ENCODE measurements around the gene ABCA4. TPM values are rescaled to one million over a fixed set of nuclear protein-coding genes. Genes with fewer than 3 reads are reported as not detected.

ABCA4 gene
- total RNA-seq, 8 experiments from 2014 or later = 0.11 to 10.1 (median 0.92) TPM

DNA sequence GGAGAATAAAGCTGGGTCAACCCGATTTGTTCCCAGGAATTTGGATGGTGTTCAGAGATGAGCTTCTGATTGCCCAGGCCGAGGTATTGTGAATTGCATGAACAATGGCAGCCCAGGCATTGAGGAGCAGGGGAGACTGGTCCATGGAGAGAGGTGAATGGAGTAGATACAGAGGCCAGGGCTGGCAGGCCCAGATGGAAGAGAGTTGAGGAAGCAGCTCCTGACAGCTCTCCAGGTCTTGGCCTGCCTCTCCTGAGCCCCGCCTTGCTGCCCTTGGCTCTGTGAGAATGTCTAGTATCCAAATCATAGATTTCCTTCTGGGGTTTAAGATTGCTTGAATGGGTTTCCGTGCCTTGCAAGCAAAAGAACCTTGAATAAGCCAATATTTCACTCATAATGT, 11.5 kb downstream of the ABCA4 start:
- in situ Hi-C loops (cut with MboI; ENCODE audit: low pct_unique_long_range_greater_than_20kb in 2 of 9, low sequenced_read_pairs in 9 of 9, unreplicated experiment in 9 of 9) = no loop called here
- H3K4me1 ChIP-seq (replicated peaks in 1 of 2) = peaks cover 7 to 10% of the 10 kb centered on the region in 2 donors
- no peak overlapping the region for H3K4me3 ChIP-seq
- no peak overlapping the region for H3K27ac ChIP-seq
- WGBS, 10 experiments = 60 to 97% (median 86%) methylated on average over 1 to 4 of the region's 4 CpGs; no CpG with 5 or more reads in 2 of the 10 experiments
- no peak for ATAC-seq (replicated peaks in 6 of 8)

DNA sequence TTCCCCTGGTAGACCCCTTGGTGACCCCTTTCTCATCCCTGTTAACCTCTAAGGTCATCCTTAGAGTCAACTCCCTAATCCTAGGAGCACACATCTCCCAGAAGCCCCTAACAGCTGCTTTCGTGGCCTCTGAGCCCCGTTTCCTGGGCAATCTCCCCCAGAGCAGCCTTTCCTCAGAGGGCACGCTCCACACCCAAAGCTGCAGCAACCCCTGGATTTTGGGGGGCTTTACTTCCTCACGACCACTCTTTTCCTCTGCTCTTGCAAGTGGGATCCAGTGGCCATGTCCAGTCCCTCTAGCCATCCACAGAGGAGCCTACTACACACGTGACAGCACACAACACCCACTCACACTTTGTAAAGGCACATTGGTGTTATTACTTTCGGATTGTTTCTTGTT, 13.8 kb downstream of the ABCA4 start:
- in situ Hi-C loops (cut with MboI; ENCODE audit: low pct_unique_long_range_greater_than_20kb in 2 of 9, low sequenced_read_pairs in 9 of 9, unreplicated experiment in 9 of 9) = no loop called here
- 33 to 95% (median 78%) methylated on average over 2 to 6 of the region's 6 CpGs; no CpG with 5 or more reads in 4 of the 10 experiments for WGBS, 10 experiments
- Histone ChIP-seq H3K4me3 (no peak overlapping the region), H3K4me1 (replicated peaks in 1 of 2) (peaks cover 7% of the 10 kb centered on the region in 2 donors), H3K27ac (no peak overlapping the region)
- ATAC-seq (replicated peaks in 6 of 8) = no peak

DNA sequence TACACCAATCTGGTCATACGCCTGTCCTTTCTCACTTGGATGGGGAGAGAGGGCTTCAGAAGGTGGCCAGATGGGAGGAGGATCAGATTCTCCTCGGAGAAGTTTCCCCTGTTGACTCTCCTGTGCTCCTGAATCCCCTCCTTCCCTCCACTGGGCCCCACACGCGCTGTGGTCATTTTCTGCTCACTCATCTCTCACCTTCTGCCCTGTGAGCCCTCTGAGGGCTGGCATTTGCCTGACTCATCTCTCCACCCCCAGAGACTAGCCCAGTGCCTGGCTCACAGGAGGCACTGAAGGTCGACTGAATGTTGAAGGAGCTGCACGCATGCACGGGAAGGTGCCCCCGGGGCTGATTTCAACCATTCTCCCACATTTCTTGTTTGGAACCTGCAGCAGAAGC, 14.2 kb downstream of the ABCA4 start:
- ATAC-seq (replicated peaks in 6 of 8) = no peak
- 61 to 95% (median 86%) methylated on average over 3 to 8 of the region's 8 CpGs; no CpG with 5 or more reads in 6 of the 10 experiments for WGBS, 10 experiments
- in situ Hi-C loops (cut with MboI; ENCODE audit: low pct_unique_long_range_greater_than_20kb in 2 of 9, low sequenced_read_pairs in 9 of 9, unreplicated experiment in 9 of 9) = no loop called here

DNA sequence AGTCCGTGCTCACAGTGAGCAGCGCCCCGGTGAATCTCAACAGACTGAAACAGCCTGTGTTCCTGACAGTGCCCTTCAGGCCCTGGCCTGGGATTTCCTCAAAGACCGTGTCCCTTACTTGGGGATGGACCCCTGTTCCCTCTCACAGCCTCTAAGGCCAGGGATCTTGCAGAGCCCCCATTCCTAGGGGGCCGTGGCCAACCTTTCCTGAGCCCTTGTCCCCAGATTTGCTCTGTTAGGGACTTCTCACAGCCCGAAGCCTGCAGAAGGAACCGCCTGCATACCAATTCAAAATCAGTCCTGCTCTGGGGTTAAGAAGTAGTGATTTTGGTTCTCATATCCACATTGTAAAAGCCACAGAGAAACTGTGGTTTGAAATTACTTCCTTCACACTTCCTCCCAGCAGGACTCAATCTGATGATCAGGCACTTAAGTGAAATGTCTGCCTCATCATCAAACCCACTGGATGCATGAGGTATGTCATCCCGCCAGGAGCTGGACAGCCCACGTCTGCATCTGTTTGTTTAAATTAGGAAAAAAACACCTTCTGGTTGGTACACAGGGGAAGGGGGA, 14.9 kb downstream of the ABCA4 start:
- in situ Hi-C loops (cut with MboI; ENCODE audit: low pct_unique_long_range_greater_than_20kb in 2 of 9, low sequenced_read_pairs in 9 of 9, unreplicated experiment in 9 of 9) = no loop called here
- no peak overlapping the region for H3K4me3 ChIP-seq
- 40 to 89% (median 76%) methylated on average over 1 to 6 of the region's 9 CpGs; no CpG with 5 or more reads in 2 of the 10 experiments for WGBS, 10 experiments
- no peak overlapping the region for H3K27ac ChIP-seq
- peak in 1 of 8 experiments; percentile 13 for ATAC-seq (replicated peaks in 6 of 8)
- peaks cover 7% of the 10 kb centered on the region in 2 donors for H3K4me1 ChIP-seq (replicated peaks in 1 of 2)

More for the DNA sequence above, 14.2 kb downstream of the ABCA4 start:
- Histone ChIP-seq H3K4me1 (replicated peaks in 1 of 2) (peaks cover 7% of the 10 kb centered on the region in 2 donors), H3K4me3 (no peak overlapping the region), H3K27ac (no peak overlapping the region)

DNA sequence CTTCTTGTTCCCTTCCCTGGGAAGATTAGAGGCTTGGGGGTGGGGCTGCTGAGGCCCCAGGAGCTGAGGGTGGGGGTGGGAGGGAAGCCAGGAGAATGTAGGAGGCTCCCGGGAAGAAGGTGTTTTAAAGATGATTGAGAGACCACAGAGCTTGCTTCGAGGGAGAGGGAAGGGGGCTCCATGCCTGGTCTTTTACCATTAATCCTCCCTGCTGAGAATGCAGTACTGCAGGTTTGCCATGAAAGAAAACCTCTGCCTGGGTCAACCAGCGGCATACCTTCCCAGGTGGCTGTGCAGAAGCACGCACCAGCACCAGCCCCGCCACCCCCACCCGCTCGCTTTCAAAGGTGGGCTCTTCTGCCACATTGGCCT, 15.4 kb downstream of the ABCA4 start:
- Histone ChIP-seq H3K27ac (no peak overlapping the region), H3K4me1 (replicated peaks in 1 of 2) (peaks cover 7 to 11% of the 10 kb centered on the region in 2 donors), H3K4me3 (no peak overlapping the region)
- in situ Hi-C loops (cut with MboI; ENCODE audit: low pct_unique_long_range_greater_than_20kb in 2 of 9, low sequenced_read_pairs in 9 of 9, unreplicated experiment in 9 of 9) = no loop called here
- WGBS, 10 experiments = 0 to 100% (median 77%) methylated on average over 1 to 4 of the region's 7 CpGs; no CpG with 5 or more reads in 6 of the 10 experiments
- peak in 2 of 8 experiments; percentile 8 to 72 for ATAC-seq (replicated peaks in 6 of 8)

DNA sequence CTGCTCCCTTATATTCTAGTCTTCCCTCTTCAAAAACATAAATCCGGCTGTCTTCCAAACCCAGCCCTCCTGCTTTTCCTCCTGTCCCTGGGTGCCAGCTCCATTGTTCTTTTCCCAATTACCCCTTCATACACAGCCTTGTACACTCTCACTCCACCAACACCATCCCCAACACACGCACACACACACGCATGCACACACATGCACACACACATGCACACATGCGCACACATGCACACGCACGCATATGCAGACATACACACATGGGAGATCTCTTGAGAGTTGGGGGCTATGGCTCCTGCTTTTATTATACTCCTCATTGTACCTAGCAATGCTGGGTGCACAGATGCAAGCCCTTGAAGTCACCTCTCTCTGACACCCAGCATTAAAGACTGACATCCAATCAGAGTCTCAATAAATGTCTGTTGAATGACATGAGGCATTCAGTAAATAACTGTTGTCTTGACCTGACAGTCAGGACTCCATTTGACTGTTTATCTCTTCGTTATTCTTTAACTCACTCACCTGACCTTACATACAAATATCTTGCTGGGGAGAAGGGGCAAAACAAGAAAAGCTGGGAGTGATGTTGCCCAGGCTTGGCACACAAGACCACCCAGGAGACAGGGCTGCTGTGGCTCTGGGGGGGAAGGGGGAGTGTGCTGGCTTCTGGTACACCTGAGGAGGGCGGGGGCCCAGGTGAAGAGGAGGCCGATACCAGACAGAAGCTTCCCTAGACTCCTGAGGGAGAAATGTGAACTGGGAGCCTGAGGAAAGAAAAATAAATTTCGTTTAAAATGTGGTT, 16.0 kb downstream of the ABCA4 start:
- Histone ChIP-seq H3K4me1 (replicated peaks in 1 of 2) (peaks cover 7 to 11% of the 10 kb centered on the region in 2 donors), H3K27ac (no peak overlapping the region), H3K4me3 (no peak overlapping the region)
- whole genome bisulfite sequencing, 10 experiments = 80 to 100% (median 93%) methylated on average over 2 to 8 of the region's 10 CpGs; no CpG with 5 or more reads in 2 of the 10 experiments
- in situ Hi-C loops (cut with MboI; ENCODE audit: low pct_unique_long_range_greater_than_20kb in 2 of 9, low sequenced_read_pairs in 9 of 9, unreplicated experiment in 9 of 9) = no loop called here
- peak in 1 of 8 experiments; percentile 40 for ATAC-seq (replicated peaks in 6 of 8)

DNA sequence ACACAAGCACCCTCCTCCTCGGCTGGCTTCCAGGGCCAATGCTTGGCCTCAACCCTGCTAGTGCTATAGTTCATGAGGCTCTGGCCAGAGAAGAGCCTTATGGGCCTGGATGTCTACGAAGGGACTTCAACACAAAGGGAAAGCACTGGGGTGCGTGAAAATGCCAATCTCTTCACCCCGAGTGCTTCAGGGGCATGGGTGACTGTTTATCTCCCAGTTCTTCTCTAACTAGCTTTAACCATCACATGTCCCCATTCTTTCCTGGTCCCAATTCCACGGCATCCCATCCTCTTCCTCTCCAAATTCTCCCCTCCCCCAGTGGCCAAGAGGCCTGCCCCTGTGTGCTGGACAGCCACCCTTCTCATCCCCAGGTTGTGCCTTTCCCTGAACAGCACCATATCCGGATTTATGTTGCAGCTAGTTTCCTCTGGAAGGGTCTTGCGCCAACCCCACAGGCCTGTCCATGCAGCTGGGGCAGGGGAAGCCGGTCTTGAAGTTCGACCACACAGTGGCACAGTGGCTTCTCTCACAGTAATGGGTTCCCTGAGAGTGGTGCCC, 16.7 kb downstream of the ABCA4 start:
- in situ Hi-C loops (cut with MboI; ENCODE audit: low pct_unique_long_range_greater_than_20kb in 2 of 9, low sequenced_read_pairs in 9 of 9, unreplicated experiment in 9 of 9) = no loop called here
- peaks cover 7 to 11% of the 10 kb centered on the region in 2 donors for H3K4me1 ChIP-seq (replicated peaks in 1 of 2)
- 33 to 100% (median 89%) methylated on average over 1 to 9 of the region's 9 CpGs; no CpG with 5 or more reads in 1 of the 10 experiments for WGBS, 10 experiments
- no peak overlapping the region for H3K27ac ChIP-seq
- H3K4me3 ChIP-seq = no peak overlapping the region
- ATAC-seq (replicated peaks in 6 of 8) = no peak

DNA sequence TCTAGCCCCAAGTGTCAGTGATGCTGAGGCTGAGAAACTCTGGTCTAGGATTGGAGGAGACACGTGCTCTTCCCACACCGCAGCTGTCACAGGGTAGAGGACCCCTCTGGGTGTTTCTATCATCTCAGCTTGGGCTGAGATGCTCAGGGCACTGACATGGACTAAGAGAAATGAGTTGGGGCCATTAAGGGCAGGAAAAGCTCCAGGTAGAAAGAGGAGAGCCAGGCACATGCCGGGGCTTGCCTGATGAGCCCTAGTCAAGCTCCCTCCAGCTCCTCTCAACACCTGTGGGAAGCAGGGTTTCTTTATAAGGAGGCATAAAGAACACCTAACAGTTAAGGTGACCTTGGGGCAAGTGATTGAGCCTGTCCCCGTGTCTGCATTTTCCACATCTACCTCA, 17.3 kb downstream of the ABCA4 start:
- Histone ChIP-seq H3K27ac (no peak overlapping the region), H3K4me1 (replicated peaks in 1 of 2) (peaks cover 7 to 11% of the 10 kb centered on the region in 2 donors), H3K4me3 (no peak overlapping the region)
- no peak for ATAC-seq (replicated peaks in 6 of 8)
- in situ Hi-C loops (cut with MboI; ENCODE audit: low pct_unique_long_range_greater_than_20kb in 2 of 9, low sequenced_read_pairs in 9 of 9, unreplicated experiment in 9 of 9) = no loop called here
- 70 to 100% (median 100%) methylated on average over 1 to 4 of the region's 4 CpGs; no CpG with 5 or more reads in 2 of the 10 experiments for WGBS, 10 experiments

DNA sequence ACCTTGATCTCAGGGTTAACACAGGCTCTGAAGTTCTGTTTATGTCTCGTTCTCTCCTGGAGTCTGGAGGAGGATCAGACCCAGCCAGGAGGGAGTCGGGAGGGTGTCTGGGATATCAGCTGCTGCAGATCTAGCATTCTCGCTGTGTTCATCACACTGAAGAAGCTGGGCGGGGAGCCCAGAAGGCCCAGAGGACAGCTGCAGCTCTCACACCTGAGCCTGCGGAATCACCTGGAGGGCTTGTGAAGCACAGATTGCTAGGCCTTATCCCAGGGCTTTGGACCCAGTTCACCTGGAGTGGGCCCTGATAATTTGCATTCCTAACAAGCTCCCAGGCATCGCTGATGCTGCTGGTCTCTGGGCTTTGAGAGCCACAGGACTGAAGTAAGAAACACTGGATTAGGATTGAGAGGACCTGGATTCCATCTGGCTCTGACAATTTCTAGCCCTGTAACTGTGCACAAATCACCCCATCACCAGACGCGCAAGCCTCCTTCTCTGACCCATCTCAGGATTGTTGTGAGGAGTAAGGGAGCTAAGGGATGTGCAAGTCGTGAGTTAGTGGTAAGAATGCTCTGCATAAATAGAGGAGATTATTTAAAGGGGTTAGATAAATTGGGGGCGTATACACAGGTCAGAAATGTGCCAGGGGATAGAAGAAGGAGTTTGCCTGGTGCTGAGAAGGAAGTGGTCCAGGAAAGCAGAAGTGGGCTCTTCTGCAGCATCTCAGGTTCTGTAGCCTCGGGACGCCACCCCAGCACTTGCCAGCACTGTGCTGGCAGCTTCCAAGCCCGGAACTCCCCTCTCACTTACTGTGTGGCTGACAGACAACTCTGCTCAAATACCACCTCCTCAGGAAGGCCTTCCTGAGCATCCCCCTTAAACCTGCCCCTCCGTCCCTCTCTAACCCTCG, 19.1 kb downstream of the ABCA4 start:
- WGBS, 10 experiments = 20 to 92% (median 82%) methylated on average over 1 to 15 of the region's 15 CpGs; no CpG with 5 or more reads in 2 of the 10 experiments
- Histone ChIP-seq H3K4me1 (replicated peaks in 1 of 2) (peaks cover 7 to 11% of the 10 kb centered on the region in 2 donors), H3K27ac (no peak overlapping the region), H3K4me3 (no peak overlapping the region)
- no peak for ATAC-seq (replicated peaks in 6 of 8)
- in situ Hi-C loops (cut with MboI; ENCODE audit: low pct_unique_long_range_greater_than_20kb in 2 of 9, low sequenced_read_pairs in 9 of 9, unreplicated experiment in 9 of 9) = no loop called here

DNA sequence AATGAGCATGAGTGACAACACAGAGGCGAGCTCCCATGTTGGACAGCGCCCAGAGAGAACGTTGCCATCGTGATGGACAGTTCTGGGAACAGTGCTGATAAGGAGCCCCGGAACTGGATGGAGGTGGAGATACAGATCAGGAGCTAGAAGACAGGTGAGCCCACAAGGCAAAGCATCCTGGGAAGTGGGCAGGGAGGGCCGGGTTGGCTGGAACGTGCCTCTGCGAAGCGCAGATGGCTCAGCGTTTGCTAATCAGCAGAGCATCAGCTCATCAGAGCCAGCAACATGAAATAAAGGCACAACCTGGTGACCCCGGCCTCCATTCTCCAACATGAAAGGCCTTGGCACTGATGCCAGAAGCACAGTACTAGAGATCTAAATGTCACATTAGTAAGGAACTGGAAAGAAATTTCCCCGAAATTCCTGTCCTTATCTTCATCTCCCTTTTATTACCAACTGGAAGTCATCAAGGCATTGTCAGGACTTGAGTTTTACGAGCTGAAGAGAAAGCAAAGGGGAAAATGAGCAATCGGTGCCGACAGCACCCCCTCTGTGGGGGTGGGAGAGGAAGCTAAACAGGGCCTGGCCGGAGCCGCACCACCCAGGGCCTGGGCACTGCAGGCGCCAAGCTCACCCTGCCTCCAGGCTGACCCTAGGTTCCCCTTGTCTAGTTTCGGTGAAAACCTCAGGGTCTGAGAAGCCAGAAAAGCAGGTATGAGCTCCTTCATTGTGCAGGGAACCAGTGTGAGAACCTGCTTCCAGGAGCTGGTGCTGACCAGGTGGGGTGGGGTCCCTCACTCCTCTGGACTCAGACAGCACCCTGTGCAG, 19.9 kb downstream of the ABCA4 start:
- no peak overlapping the region for H3K27ac ChIP-seq
- peaks cover 7 to 11% of the 10 kb centered on the region in 2 donors for H3K4me1 ChIP-seq (replicated peaks in 1 of 2)
- in situ Hi-C loops (cut with MboI; ENCODE audit: low pct_unique_long_range_greater_than_20kb in 2 of 9, low sequenced_read_pairs in 9 of 9, unreplicated experiment in 9 of 9) = no loop called here
- ATAC-seq (replicated peaks in 6 of 8) = no peak
- no peak overlapping the region for H3K4me3 ChIP-seq
- 57 to 81% (median 72%) methylated on average over 1 to 17 of the region's 19 CpGs; no CpG with 5 or more reads in 2 of the 10 experiments for WGBS, 10 experiments

DNA sequence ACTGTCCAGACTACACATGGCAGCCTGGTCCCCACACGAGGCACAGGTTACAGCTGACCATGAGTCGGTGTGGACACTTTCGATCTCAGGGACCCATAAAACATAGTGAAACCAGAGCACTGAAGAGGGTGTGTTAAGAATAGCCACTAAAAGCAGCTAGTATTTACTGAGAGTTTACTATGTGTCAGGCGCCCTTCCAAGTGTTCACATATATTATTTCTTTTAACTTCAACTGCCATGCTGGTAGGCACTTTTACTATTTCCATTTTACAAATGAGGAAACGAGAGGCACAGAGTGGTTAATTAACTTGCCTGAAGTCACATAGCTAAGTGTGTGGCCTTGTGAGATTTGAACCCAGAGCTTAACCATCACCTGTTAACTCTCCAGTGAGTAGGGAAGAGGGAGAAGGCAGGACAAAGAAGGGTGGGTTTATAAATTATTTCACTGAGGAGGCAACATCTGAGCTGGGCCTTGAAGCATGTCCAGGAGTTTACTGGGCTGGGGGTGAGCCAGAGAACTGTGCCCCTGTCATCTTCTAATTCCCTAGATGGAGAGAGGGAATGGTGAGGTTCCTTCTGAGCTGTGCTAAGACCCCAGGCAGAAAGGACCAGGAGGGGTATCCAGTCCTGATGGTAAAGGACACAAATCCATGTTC, 20.7 kb downstream of the ABCA4 start:
- in situ Hi-C loops (cut with MboI; ENCODE audit: low pct_unique_long_range_greater_than_20kb in 2 of 9, low sequenced_read_pairs in 9 of 9, unreplicated experiment in 9 of 9) = no loop called here
- ATAC-seq (replicated peaks in 6 of 8) = no peak
- H3K27ac ChIP-seq = no peak overlapping the region
- peaks cover 4 to 6% of the 10 kb centered on the region in 2 donors for H3K4me1 ChIP-seq (replicated peaks in 1 of 2)
- WGBS, 10 experiments = 80 to 100% (median 97%) methylated on average over 1 to 5 of the region's 5 CpGs; no CpG with 5 or more reads in 3 of the 10 experiments
- no peak overlapping the region for H3K4me3 ChIP-seq

All from motor neuron (in vitro differentiated cells).